Measurements from ENCODE around the gene PLD3.
A peak's percentile ranks its signal among the peaks of the same experiment; 100 is the strongest.
"Not testable (repeated sequence)": the region's sequence is repeated elsewhere in the genome, so short reads cannot be mapped to it uniquely, and the experiment has no call there.

The PLD3 gene

DNA sequence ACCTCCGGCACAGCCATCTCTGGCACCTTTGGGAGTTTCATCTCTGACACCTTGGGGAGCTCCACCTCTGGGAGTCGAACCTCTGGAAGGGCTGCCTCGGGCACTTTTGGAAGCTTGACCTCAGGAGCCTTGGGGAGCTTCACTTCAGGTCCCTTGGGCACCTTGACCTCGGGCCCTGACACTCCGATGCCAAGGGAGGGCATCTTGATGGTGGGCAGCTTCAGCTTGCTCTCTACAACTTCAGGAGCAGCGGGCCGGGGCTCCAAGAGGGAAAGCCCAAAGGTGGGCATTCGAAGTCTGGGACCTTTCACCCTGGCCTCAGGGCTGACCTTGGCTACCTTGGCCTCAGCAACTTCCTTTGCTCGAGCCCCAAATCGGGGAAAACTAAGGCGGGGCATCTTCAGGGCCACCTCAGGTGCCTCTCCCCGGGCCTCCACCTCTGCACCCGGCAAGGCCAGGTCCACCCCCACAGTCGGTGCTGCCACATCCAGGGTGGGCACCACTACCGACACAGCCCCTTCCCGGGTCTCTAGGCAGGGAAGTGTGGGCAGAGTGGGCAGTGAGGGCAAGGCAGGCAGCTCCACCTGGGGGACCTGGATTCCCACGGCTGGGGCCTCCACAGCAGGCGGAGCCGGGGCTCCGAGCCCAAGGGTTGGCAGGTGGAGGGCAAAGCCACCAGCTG lies 48.5 kb downstream of the PLD3 start:
- TF ChIP-seq ZNF274 (IDR thresholded peaks at IDR 0.05; ENCODE audit: low read depth, low read length) = no peak
- no peak overlapping the region for H3K4me3 ChIP-seq (ENCODE audit: low read length)

DNA sequence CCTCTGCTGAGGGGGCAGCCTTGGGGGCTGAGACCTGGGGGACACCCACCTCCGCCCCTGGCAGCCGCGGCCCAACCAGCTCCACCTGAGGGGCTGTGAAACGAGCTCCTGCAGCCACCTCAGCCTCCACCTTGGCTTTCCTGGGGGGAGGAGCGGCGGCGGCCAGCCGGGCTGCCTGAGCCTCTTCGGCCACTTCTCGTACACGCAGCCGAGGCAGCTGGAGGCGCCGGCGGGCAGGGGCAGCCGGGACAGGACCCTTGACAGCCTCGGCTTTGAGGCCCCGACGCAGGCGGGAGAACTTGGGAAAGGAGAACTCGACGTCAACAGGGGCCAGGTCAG lies 49.0 kb downstream of the PLD3 start:
- no peak for TF ChIP-seq ZNF274 (IDR thresholded peaks at IDR 0.05; ENCODE audit: low read depth, low read length)

DNA sequence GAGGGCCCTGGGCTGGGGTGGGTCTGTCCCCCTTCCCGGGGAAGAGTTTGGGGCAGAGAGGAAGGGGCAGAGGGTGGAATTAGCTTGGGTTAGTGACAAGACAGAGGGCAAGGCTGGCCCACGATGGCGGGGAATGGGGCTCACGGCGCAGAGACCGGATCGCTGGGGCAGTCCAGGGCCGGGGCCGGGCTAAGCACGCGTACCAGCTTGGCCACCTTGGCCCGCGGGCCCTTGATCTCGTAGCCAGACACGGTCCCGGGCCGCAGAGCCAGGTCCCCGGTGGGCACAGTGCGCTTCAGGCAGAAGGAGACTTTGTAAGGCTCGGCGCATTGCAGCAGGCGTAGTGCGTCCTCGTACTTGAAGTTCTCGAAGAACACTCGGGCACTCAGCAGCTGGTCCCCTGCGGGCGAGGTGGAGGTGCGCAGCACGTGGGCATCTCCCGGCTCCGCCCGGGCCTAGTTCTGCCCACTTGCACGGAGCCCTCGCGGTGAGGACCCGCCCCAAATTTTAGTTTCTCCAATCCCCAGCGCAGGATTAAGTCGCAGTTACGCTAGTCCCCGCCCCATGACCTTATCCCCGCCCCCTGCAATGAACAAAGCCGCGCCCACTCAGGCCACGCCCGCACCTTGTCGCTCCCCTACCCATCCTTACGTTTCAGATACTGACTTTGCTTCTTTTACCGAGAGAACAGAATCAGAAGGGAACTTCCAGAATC lies 50.1 kb downstream of the PLD3 start:
- no peak overlapping the region for H3K4me3 ChIP-seq (ENCODE audit: low read length)
- no peak for TF ChIP-seq ZNF274 (IDR thresholded peaks at IDR 0.05; ENCODE audit: low read depth, low read length)

More for the DNA sequence above, 49.0 kb downstream of the PLD3 start:
- H3K4me3 ChIP-seq (ENCODE audit: low read length) = no peak overlapping the region

DNA sequence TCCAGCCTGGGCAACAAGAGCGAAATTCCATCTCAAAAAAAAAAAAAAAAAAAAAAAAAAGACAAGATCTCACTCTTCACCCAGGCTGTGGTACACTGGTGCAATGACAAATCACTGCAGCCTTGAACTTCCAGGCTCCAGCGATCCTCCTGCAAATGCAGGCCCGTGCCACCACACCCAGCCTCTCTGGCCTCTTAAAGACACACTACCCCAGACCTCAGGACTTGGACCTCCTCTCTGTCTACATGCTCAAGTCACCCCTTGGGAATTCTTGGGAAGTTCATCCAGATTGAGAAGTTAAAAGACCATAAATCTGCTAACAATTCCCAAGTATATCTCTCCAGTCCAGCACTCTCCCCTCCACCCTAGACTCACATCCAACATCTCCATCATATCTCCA lies 52.1 kb downstream of the PLD3 start:
- TF ChIP-seq ZNF274 (IDR thresholded peaks at IDR 0.05; ENCODE audit: low read depth, low read length) = no peak
- H3K4me3 ChIP-seq (ENCODE audit: low read length) = no peak overlapping the region

DNA sequence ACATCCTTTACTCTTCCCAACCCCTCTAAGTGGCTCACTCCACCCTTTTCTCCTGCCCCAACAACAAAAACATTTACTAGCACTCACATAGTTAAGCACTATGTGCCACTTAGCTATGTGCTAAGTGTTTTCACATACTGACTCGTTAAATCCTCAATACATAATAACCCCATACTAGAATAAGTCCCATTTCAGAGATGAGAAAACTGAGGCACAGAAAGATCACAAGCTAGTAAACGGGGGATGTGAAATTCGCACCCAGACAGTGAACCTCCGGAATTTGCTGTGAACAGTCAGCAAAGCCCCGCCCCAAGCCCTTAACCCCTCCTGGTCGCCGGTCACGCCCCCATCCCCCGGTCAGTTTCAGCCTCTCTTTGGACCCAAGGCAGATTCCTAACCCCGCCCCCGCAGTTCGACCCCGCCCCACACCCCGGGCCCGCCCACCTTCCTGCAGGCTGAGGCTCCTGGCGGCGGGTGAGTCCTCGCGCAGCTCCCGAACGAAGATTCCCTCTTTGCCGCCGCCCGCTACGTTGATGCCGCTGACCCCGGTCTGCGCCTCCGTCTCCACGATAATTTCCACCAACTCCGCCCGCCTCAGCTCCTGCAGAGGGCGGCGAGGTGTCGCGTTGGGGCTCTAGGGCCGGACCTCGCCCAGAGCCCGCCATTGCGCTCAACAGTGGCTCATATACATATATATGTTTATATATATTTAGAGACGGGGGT lies 54.9 kb downstream of the PLD3 start:
- TF ChIP-seq ZNF274 (IDR thresholded peaks at IDR 0.05; ENCODE audit: low read depth, low read length) = no peak
- peak overlapping the region; percentile 76 for H3K4me3 ChIP-seq (ENCODE audit: low read length)

DNA sequence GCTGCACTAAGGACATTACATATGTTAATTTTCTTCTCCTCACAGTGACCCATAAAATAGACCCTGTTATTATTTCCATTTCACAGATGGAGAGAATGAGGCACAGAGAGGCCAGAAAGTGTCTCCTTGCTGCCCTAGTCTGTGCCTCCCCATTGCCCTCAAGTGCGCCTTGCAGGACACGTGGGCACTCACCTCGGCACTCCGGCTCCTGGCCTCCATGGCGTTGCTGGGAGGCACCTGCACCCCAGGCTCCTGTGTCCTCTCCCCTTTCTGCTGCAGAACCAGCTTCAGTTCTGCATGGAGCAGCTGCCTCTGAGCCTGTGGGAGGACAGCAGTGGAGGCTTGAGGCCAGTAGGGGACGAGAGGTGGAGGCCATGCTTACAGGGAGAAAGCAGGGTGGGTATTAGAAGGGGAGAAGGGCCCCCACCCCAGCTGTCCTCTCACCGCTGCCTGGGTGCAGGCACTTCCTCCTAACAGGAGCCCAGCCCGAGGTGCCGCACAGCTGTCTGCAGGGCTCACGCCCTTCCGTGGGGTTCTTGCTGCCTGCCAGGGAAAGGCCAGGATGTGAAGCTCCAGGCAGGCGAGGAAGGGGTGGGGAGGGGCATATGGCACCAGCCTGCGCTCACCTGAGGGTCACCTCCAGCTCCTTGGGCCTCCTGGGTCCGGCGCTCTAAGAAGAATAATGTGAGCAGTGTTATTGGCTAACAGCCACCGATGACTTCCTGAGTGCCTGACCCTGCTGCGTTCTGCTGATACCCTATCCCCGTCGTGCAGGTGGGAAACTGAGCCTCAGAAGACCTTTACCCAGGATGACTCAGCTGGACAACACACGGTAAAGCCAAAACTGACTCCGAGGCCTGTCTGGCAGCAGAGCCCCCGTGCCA lies 59.5 kb downstream of the PLD3 start:
- H3K4me3 ChIP-seq (ENCODE audit: low read length) = no peak overlapping the region
- TF ChIP-seq ZNF274 (IDR thresholded peaks at IDR 0.05; ENCODE audit: low read depth, low read length) = no peak

DNA sequence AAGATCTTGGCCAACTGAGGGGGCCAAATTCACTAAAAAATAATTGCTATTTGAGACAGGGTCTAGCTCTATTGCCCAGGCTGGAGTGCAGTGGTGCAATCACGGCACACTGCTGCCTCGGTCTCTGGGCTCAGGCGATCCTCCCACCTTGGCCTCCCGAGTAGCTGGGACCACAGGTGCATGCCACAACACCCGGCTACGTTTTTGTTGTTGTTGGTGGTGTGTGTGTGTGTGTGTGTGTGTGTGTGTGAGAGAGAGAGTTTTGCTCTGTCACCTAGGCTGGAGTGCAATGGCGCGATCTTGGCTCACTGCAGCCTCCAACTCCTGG lies 60.1 kb downstream of the PLD3 start:
- H3K4me3 ChIP-seq (ENCODE audit: low read length) = not testable (repeated sequence)

DNA sequence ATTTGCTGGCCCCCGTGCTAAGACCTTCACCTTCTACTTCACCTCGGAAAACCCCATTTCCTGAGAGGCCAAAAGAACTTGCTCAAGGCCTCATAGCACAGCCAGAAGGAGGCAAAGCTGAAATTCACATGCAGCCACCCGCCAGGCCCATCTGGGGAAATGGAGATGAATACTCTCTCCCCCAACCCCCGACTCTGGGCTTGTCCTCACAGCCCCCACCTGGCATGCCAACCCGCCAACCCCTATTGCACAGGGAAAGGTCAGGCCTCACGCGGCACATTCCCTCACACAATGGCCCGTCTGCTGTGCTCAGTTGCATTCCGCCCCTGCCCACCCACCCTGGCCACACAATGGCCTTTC lies 61.5 kb downstream of the PLD3 start:
- H3K4me3 ChIP-seq (ENCODE audit: low read length) = no peak overlapping the region
- no peak for TF ChIP-seq ZNF274 (IDR thresholded peaks at IDR 0.05; ENCODE audit: low read depth, low read length)

DNA sequence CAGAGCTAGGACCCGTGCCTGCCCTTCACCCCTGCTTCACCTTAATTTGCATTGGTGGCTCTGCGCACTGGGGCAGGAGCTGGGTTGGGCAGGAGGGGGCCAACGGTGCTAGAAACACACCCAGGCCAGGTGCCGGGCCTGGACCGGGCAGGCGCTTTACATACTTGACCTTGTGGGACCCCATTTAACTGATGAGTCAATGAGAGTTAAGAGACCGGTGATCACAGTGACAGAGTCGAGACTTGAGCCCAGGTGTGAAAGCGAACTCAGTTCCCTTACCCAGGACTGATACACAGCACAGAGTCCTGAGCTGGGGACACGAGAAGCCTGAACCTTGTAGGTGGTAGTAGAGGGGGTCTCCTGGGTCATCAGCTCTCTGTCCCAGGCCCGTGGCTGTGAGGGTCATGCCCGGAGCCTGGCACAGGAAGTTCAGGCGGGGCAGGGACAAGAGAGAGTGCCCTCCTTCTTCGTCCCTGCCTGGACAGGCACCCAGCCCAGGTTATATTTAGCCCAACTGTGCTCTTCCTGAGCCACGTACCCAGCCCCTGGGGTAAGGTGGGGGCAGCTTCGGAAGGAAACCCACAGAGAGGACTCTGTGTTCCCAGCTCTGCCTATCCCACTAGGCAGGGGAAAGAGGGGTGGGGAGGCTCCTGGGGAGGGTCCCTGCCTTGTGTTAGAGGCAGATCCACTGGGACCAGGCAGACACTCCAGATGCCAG lies 62.8 kb downstream of the PLD3 start:
- no peak overlapping the region for H3K4me3 ChIP-seq (ENCODE audit: low read length)
- no peak for TF ChIP-seq ZNF274 (IDR thresholded peaks at IDR 0.05; ENCODE audit: low read depth, low read length)

DNA sequence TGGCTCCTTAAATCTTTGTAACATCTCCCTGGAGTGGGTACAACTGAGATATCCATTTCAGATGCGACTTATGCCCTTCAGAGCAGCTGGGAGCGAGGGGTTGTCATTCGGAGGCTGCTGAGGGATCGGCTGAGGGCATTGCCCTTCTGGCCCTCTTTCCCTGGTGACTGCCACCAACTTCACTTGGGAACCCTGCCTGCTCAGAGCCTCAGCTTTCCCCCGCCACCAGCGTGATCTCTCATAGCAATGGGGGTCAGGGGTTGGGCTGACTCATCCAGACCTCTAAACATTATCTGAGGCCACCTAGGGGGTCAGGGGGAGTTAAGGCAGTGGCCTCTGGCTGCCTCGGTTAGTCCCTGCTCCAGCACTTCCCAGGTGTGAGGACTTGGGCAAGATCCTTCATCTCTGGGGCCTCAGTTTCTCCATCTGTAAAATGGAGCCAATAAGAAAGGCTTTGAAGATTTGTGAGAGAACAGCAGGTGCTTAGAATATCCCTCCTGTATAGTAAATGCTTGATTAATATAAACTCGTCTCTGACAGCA lies 63.5 kb downstream of the PLD3 start:
- no peak overlapping the region for H3K4me3 ChIP-seq (ENCODE audit: low read length)
- TF ChIP-seq ZNF274 (IDR thresholded peaks at IDR 0.05; ENCODE audit: low read depth, low read length) = no peak

DNA sequence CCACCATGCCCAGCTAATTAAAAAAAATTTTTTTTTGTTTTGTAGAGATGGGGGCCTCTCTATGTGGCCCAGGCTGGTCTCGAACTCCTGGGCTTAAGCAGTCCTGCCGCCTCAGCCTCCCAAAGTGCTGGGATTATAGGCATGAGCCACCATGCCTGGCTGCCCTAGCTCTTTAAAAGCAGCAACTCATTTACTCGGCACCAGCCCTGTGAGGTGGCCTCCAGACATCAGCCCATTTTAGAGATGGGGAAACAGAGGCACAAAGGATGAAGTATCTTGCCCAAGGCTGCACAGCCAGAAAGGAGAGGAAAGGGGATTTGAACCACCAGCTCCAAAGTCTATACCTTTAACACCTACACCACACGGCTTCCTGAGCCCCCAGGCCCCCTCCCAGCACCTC lies 64.4 kb downstream of the PLD3 start:
- no peak for TF ChIP-seq ZNF274 (IDR thresholded peaks at IDR 0.05; ENCODE audit: low read depth, low read length)
- no peak overlapping the region for H3K4me3 ChIP-seq (ENCODE audit: low read length)

DNA sequence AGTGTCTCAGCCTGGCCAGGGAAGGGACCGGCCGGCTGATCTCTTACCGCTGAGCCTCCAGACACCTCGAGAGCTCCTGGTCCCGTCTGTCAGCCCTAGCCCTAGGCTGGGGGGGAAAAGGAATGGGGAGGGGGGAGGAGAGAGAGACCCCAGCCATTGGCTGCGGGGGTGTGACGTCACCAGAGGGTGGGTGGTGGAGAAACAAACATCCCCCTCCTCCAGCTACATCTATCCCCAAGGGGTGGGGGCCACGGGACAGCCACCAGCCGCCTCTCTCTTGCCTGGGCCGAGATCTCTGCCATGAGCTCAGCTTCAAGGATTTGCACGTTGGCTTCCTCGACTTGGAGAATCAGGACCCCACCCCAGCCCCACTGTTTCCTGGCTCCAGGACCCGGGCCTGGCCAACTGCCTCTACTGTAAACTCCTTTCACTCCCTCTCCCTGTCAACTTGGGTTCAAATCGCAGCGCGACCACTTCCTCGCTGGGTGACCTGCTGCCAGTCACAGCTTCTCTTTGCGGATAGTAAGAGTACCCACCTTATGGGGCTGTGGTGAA lies 64.9 kb downstream of the PLD3 start, which contains the start of gene PRX:
Gene PRX, minus strand, starts transcription at position 88 of the 555 bp plus-strand sequence. CDS start 5,446 bp downstream, outside the sequence.
- TF ChIP-seq ZNF274 (IDR thresholded peaks at IDR 0.05; ENCODE audit: low read depth, low read length) = no peak
- H3K4me3 ChIP-seq (ENCODE audit: low read length) = no peak within 1 kb of the TSS
